ENCODE data around the gene SV2B.

The SV2B gene

GRCh38 chr15:91257746-91258414 is 157.8 kb downstream of the SV2B start:
- TF ChIP-seq ZFHX2 (tag by site-specific recombination; conservative IDR thresholded peaks at IDR 0.05) (no peak), ZNF626 (tag by site-specific recombination; IDR thresholded peaks at IDR 0.05) (no peak), HOXD13 (CRISPR knock-in tag; IDR thresholded peaks at IDR 0.05; ENCODE audit: borderline replicate concordance) (no peak), GLIS2 (tag by site-specific recombination; IDR thresholded peaks at IDR 0.05) (no peak), ZNF324 (tag by site-specific recombination; IDR thresholded peaks at IDR 0.05) (no peak), SP7 (tag by site-specific recombination; IDR thresholded peaks at IDR 0.05) (no peak), BCL11B (tag by site-specific recombination; IDR thresholded peaks at IDR 0.05; ENCODE audit: low read depth) (no peak), ZBTB8A (tag by site-specific recombination; IDR thresholded peaks at IDR 0.05) (no peak), PRDM2 (tag by site-specific recombination; IDR thresholded peaks at IDR 0.05; ENCODE audit: borderline replicate concordance) (no peak), ZNF26 (tag by site-specific recombination; IDR thresholded peaks at IDR 0.05) (no peak), ZNF18 (tag by site-specific recombination; IDR thresholded peaks at IDR 0.05) (no peak), MZF1 (tag by site-specific recombination; IDR thresholded peaks at IDR 0.05; ENCODE audit: borderline replicate concordance) (no peak), ZNF488 (tag by site-specific recombination; IDR thresholded peaks at IDR 0.05) (no peak), ZNF280C (tag by site-specific recombination; IDR thresholded peaks at IDR 0.05) (no peak), ZXDB (tag by site-specific recombination; IDR thresholded peaks at IDR 0.05) (no peak)
- H3K27ac ChIP-seq (ENCODE audit: extremely low read depth, low read depth, low read length) = no peak overlapping the region
- ChIA-PET CTCF (interaction anchor here (0.6 to 8.6 kb wide), 10 partner anchors 9 to 364 kb away, joined by 3 to 95 read pairs (median 6); no protein-coding TSS in a partner anchor), POLR2A (interaction anchor here (0.7 kb wide), 1 partner anchor 50 kb away, joined by 5 read pairs; no protein-coding TSS in a partner anchor)
- H3K36me3 ChIP-seq (ENCODE audit: control insufficient read depth in 2 of 2, insufficient read depth in 1 of 2, low read length in 2 of 2) = no peaks in the 10 kb centered on the region
- H3K4me3 ChIP-seq (ENCODE audit: low read depth, low read length) = no peak overlapping the region
- H3K9me3 ChIP-seq (ENCODE audit: control insufficient read depth, insufficient read depth, low read depth, low read length) = no peaks in the 10 kb centered on the region
- no peaks in the 10 kb centered on the region for H3K4me1 ChIP-seq (ENCODE audit: control insufficient read depth, insufficient read depth, low read length)
